Neural crest cell (in vitro differentiated cells): ENCODE data around the gene ZNF737. TPM values are rescaled to one million over a fixed set of nuclear protein-coding genes. Genes with fewer than 3 reads are reported as not detected.
"Not testable (repeated sequence)": the region's sequence is repeated elsewhere in the genome, so short reads cannot be mapped to it uniquely, and the experiment has no call there.

ENCODE experiments used
- DNase-seq: peaks from one replicate; pipeline ENCODE4 v3.0.0; 2021; ENCODE audit warnings: low read depth, mixed read lengths, low spot score
- H3K27ac Mint-ChIP-seq: one replicate; pipeline ENCODE4 v1.8.0; 2021; ENCODE audit warnings: mild to moderate bottlenecking, mixed read lengths; ENCODE audit not compliant: unreplicated experiment
- H3K27me3 Mint-ChIP-seq: 2 replicates; pipeline ENCODE4 v1.8.0; 2021; ENCODE audit warnings: low read depth, mild to moderate bottlenecking, mixed read lengths
- H3K36me3 Mint-ChIP-seq: 2 replicates; pipeline ENCODE4 v1.8.0; 2021; ENCODE audit warnings: low read depth, mild to moderate bottlenecking, mixed read lengths
- H3K4me1 Mint-ChIP-seq: 2 replicates; pipeline ENCODE4 v1.8.0; 2021; ENCODE audit warnings: mixed read lengths
- H3K4me3 Mint-ChIP-seq: one replicate; pipeline ENCODE4 v1.8.0; 2021; ENCODE audit warnings: mild to moderate bottlenecking, mixed read lengths
- H3K9me3 Mint-ChIP-seq: 2 replicates; pipeline ENCODE4 v1.8.0; 2021; ENCODE audit warnings: mixed read lengths
- total RNA-seq: library from RNA; stranded (reverse); gene quantifications from 2 replicates; pipeline ENCODE4 v1.2.1, GENCODE V29; 2021
- TF ChIP-seq, protein P1 (sequence below): fragments of 200-600 bp; sonication (generic); conservative IDR thresholded peaks from 2 replicates; pipeline ENCODE4 v1.5.0; 2021; ENCODE audit warnings: antibody characterized with exemption, mild to moderate bottlenecking

The ZNF737 gene
- total RNA-seq, 1 donor from 2014 or later: 17.1 TPM

DNA sequence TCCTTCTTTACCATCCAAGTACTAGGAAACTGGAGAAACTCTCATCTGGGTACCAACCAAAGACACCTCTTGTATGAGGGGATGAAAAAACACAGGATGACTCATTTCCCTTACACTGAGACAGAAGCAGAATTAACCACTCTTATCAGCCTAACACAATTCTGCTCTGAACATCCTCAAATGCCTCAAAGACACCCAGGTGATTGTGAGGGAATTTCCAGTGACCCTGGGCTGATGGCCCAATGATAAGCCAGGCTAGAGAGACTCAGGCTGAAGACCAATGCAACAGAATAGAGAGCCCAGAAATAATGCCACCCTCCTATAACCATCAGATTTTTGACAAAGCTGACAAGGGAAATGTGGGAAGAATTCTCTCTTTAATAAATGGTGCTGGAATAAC, 7.0 kb downstream of the ZNF737 start:
- H3K36me3 Mint-ChIP-seq: peaks cover 79% of the 10 kb centered on the region
- no peaks in the 10 kb centered on the region for H3K27me3 Mint-ChIP-seq
- no peak overlapping the region for H3K4me3 Mint-ChIP-seq
- TF ChIP-seq, protein P1, sequence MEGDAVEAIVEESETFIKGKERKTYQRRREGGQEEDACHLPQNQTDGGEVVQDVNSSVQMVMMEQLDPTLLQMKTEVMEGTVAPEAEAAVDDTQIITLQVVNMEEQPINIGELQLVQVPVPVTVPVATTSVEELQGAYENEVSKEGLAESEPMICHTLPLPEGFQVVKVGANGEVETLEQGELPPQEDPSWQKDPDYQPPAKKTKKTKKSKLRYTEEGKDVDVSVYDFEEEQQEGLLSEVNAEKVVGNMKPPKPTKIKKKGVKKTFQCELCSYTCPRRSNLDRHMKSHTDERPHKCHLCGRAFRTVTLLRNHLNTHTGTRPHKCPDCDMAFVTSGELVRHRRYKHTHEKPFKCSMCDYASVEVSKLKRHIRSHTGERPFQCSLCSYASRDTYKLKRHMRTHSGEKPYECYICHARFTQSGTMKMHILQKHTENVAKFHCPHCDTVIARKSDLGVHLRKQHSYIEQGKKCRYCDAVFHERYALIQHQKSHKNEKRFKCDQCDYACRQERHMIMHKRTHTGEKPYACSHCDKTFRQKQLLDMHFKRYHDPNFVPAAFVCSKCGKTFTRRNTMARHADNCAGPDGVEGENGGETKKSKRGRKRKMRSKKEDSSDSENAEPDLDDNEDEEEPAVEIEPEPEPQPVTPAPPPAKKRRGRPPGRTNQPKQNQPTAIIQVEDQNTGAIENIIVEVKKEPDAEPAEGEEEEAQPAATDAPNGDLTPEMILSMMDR: no peak
- H3K9me3 Mint-ChIP-seq: peaks cover 21% of the 10 kb centered on the region
- no peak for DNase-seq
- no peaks in the 10 kb centered on the region for H3K4me1 Mint-ChIP-seq
- H3K27ac Mint-ChIP-seq: no peak overlapping the region

DNA sequence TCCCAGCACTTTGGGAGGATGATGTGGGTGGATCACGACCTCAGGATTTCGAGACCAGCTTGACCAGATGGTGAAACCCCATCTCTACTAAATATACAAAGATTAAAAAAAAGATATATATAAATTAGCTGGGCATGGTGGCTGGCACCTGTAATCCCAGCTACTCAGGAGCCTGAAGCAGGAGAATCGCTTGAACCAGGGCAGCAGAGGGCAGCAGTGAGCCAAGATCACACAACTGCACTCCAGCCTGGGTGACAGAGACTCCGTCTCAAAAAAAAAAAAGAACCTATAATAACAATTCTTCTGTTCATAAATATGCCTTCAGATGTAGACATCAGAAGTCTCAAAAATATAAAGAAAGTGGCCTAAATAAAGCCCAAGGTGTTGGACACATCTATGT, 7.6 kb downstream of the ZNF737 start:
- Mint-ChIP-seq H3K4me3 (no peak overlapping the region), H3K27ac (no peak overlapping the region), H3K4me1 (no peaks in the 10 kb centered on the region), H3K9me3 (peaks cover 22% of the 10 kb centered on the region), H3K36me3 (peaks cover 79% of the 10 kb centered on the region), H3K27me3 (no peaks in the 10 kb centered on the region)
- TF ChIP-seq, protein P1: peak; percentile 35
- no peak for DNase-seq

DNA sequence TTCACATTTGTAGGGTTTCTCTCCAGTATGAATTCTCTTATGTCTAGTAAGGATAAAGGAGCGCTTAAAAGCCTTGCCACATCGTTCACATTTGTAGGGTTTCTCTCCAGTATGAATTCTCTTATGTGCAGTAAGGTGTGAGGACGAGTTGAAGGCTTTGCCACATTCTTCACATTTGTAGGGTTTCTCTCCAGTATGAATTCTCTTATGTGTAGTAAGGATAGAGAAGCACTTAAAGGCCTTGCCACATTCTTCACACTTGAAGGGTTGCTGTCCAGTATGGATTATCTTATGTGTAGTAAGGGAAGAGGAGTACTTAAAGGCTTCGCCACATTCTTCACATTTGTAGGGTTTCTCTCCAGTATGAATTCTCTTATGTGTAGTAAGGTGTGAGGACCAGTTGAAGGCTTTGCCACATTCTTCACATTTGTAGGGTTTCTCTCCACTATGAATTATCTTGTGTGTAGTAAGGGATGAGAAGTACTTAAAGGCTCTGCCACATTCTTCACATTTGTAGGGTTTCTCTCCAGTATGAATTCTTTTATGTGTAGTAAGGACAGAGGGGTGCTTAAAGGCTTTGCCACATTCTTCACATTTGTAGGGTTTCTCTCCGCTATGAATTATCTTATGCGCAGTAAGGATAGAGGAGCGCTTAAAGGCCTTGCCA, 20.8 kb downstream of the ZNF737 start:
- not testable (repeated sequence) for H3K4me1 Mint-ChIP-seq, H3K27ac Mint-ChIP-seq, DNase-seq, H3K4me3 Mint-ChIP-seq, H3K27me3 Mint-ChIP-seq
- peaks cover 69% of the 10 kb centered on the region for H3K36me3 Mint-ChIP-seq
- peaks cover 26% of the 10 kb centered on the region for H3K9me3 Mint-ChIP-seq

DNA sequence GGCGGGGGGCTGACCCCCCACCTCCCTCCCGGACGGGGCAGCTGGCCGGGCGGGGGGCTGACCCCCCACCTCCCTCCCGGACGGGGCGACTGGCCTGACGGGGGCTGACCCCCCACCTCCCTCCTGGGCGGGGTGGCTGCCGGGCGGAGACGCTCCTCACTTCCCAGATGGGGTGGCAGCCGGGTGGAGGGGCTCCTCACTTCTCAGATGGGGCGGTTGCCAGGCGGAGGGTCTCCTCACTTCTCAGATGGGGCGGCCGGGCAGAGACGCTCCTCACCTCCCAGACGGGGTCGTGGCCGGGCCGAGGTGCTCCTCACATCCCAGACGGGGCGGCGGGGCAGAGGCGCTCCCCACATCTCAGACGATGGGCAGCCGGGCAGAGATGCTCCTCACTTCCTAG, 35.3 kb downstream of the ZNF737 start:
- H3K27me3 Mint-ChIP-seq, H3K36me3 Mint-ChIP-seq, H3K9me3 Mint-ChIP-seq, H3K4me1 Mint-ChIP-seq, DNase-seq, H3K4me3 Mint-ChIP-seq, H3K27ac Mint-ChIP-seq: not testable (repeated sequence)

DNA sequence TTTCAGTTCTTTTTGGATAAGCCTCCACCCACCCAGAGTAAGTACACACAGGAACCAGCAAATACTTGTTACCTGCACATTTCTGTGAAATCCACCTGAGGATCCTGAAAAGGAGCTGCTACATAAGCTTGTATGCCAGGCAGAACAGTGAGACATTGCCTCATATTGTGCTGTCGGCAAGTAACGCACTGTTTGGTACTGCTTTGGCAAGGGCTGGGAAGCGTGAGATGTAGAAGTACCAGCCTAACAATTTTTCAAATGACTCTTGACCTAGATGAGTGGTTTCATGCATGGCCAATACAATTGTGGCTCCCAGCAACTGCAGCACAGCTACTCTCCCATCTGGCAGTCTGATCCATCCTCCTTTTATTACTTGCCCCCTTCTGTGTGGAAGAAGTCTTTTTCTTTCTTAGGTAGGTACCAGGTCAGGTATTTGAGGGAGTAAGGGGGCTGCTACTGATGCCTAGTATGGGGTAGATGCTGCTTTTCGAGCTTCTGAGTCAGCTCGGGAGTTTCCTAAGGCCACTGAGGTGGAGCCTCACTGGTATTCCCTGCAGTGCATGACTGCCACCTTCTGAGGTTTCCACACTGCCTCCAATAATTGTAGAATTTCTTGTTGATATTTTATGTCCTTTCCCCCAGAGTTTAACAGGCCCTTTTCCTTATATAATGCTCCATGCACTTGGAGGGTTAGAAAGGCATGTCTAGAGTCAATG, 52.2 kb downstream of the ZNF737 start:
- no peaks in the 10 kb centered on the region for H3K36me3 Mint-ChIP-seq

DNA sequence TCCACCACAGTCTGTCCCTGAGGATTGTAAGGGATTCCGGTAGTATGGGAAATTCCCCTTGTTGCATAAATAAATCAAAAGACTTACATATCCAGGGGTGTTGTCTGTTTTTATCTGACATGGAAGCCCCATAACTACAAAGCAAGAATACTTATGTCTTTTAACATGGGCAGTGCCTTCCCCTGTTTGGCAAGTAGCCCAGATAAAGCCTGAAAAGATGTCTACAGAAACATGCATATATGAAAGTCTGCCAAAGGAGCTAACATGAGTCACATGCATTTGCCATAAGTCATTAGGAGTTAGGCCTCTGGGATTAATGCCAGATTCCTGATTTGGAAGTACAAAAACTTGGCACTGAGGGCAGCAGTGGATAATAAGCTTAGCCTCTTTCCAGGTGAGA, 62.1 kb downstream of the ZNF737 start:
- Mint-ChIP-seq H3K9me3 (peaks cover 4% of the 10 kb centered on the region), H3K4me3 (no peak overlapping the region), H3K27me3 (no peaks in the 10 kb centered on the region), H3K36me3 (no peaks in the 10 kb centered on the region), H3K4me1 (no peaks in the 10 kb centered on the region), H3K27ac (no peak overlapping the region)
- TF ChIP-seq, protein P1: no peak
- DNase-seq: no peak

More for the DNA sequence above, 52.2 kb downstream of the ZNF737 start:
- no peaks in the 10 kb centered on the region for H3K4me1 Mint-ChIP-seq
- H3K27ac Mint-ChIP-seq: no peak overlapping the region
- H3K27me3 Mint-ChIP-seq: no peaks in the 10 kb centered on the region
- TF ChIP-seq, protein P1: no peak
- DNase-seq: no peak
- no peak overlapping the region for H3K4me3 Mint-ChIP-seq
- H3K9me3 Mint-ChIP-seq: no peaks in the 10 kb centered on the region

Other genes with a start within 250 kb of the ZNF737 start
- gene ZNF626, start 95.8 kb upstream of the ZNF737 start, total RNA-seq: 14.7 and 18.9 TPM in 2 replicates
- 16.4 and 19.0 TPM in 2 replicates for gene ZNF66, start 210.5 kb upstream of the ZNF737 start, total RNA-seq